CD14-positive monocyte (primary cell): ENCODE data around the gene OAT. TPM values are rescaled to one million over a fixed set of nuclear protein-coding genes. Genes with fewer than 3 reads are reported as not detected.
A peak's percentile ranks its signal among the peaks of the same experiment; 100 is the strongest.

Experiments used
- DNase-seq, 3 donors: peaks; one replicate each; pipeline ENCODE4 v3.0.0-alpha.2; 2011 to 2022
- H2AFZ ChIP-seq: 2 replicates; pipeline ENCODE4 v1.6.0; 2012; ENCODE audit warnings: mild to moderate bottlenecking, low read depth, low read length, inconsistent platforms; ENCODE audit not compliant: insufficient read depth, poor library complexity, severe bottlenecking
- H3K27ac ChIP-seq, 2 donors: 1 replicate in 1 of 2; 2 replicates in 1 of 2; pipeline ENCODE4 v1.5.1; 2012 to 2013; ENCODE audit warnings: low read length in 2 of 2, control low read depth in 1 of 2, inconsistent platforms in 1 of 2, low read depth in 1 of 2, mild to moderate bottlenecking in 1 of 2
- H3K27me3 ChIP-seq, 2 donors: one replicate each; pipeline versions ENCODE4 v1.6.0 to v1.6.1; 2011 to 2013; ENCODE audit warnings: low read length in 2 of 2; ENCODE audit not compliant: control insufficient read depth in 2 of 2, insufficient read depth in 2 of 2
- H3K36me3 ChIP-seq, 2 donors: replicated peaks in 1 of 2; 1 replicate in 1 of 2; 2 replicates in 1 of 2; pipeline versions ENCODE4 v1.5.1 to v1.6.1; 2012 to 2013; ENCODE audit warnings: low read length in 2 of 2, control low read depth in 1 of 2, inconsistent platforms in 1 of 2, mild to moderate bottlenecking in 1 of 2; ENCODE audit not compliant: insufficient read depth in 2 of 2, control insufficient read depth in 1 of 2
- H3K4me1 ChIP-seq, 2 donors: 1 replicate in 1 of 2; 2 replicates in 1 of 2; pipeline versions ENCODE4 v1.5.1 to v1.6.1; 2012 to 2013; ENCODE audit warnings: low read length in 2 of 2, control low read depth in 1 of 2, inconsistent platforms in 1 of 2, mild to moderate bottlenecking in 1 of 2, moderate library complexity in 1 of 2; ENCODE audit not compliant: insufficient read depth in 2 of 2, control insufficient read depth in 1 of 2
- H3K4me2 ChIP-seq: replicated peaks from 2 replicates; pipeline ENCODE3; 2012; ENCODE audit warnings: low read length, moderate library complexity, mild to moderate bottlenecking; ENCODE audit not compliant: poor library complexity, severe bottlenecking; ENCODE audit errors: extremely low read depth
- H3K4me3 ChIP-seq, 3 experiments: fragments of 200-600 bp in 1 of 3; sonication (generic) in 1 of 3; replicated peaks in 1 of 3; 1 replicate in 2 of 3; 2 replicates in 1 of 3; pipeline ENCODE4 v1.5.1; 2011 to 2013; ENCODE audit warnings: low read length in 3 of 3, mild to moderate bottlenecking in 3 of 3, control low read depth in 2 of 3, low read depth in 2 of 3, inconsistent platforms in 1 of 3, moderate library complexity in 1 of 3
- H3K79me2 ChIP-seq: 2 replicates; pipeline ENCODE4 v1.6.0; 2012; ENCODE audit warnings: mild to moderate bottlenecking, control low read depth, inconsistent platforms, low read length, moderate library complexity; ENCODE audit not compliant: insufficient read depth
- H3K9ac ChIP-seq: 2 replicates; pipeline ENCODE4 v1.6.0; 2017; ENCODE audit warnings: low read length, mild to moderate bottlenecking; ENCODE audit not compliant: insufficient read depth, poor library complexity, severe bottlenecking
- H3K9me3 ChIP-seq, 2 donors: replicated peaks in 1 of 2; 1 replicate in 1 of 2; 2 replicates in 1 of 2; pipeline versions ENCODE4 v1.5.1 to v1.6.1; 2012 to 2013; ENCODE audit warnings: low read length in 2 of 2, control low read depth in 1 of 2; ENCODE audit not compliant: control insufficient read depth in 1 of 2, insufficient read depth in 1 of 2
- H4K20me1 ChIP-seq: 2 replicates; pipeline ENCODE4 v1.6.0; 2012; ENCODE audit warnings: mild to moderate bottlenecking, low read length, control low read depth, moderate library complexity; ENCODE audit not compliant: insufficient read depth
- H3K27ac Mint-ChIP-seq, 7 donors: one replicate each; pipeline ENCODE4 v1.8.0; 2020; ENCODE audit warnings: mild to moderate bottlenecking in 7 of 7, mixed read lengths in 7 of 7, moderate library complexity in 6 of 7, inconsistent platforms in 2 of 7
- H3K27me3 Mint-ChIP-seq, 3 donors: one replicate each; pipeline ENCODE4 v1.8.0; 2021 to 2022; ENCODE audit warnings: low read depth in 3 of 3, mild to moderate bottlenecking in 3 of 3, mixed read lengths in 3 of 3, moderate library complexity in 3 of 3, inconsistent platforms in 1 of 3
- H3K36me3 Mint-ChIP-seq, 2 donors: one replicate each; pipeline ENCODE4 v1.8.0; 2020; ENCODE audit warnings: mixed read lengths in 2 of 2, inconsistent platforms in 1 of 2, mild to moderate bottlenecking in 1 of 2
- H3K4me1 Mint-ChIP-seq: one replicate; pipeline ENCODE4 v1.8.0; 2020; ENCODE audit warnings: mild to moderate bottlenecking, mixed read lengths
- H3K4me3 Mint-ChIP-seq, 2 donors: one replicate each; pipeline ENCODE4 v1.8.0; 2020; ENCODE audit warnings: mild to moderate bottlenecking in 2 of 2, mixed read lengths in 2 of 2, moderate library complexity in 1 of 2
- H3K9me3 Mint-ChIP-seq, 7 donors: one replicate each; pipeline ENCODE4 v1.8.0; 2020 to 2022; ENCODE audit warnings: mixed read lengths in 7 of 7, mild to moderate bottlenecking in 6 of 7, moderate library complexity in 6 of 7, inconsistent platforms in 2 of 7
- CTCF ChIP-seq: fragments of 200-600 bp; IDR thresholded peaks from one replicate; pipeline ENCODE4 v1.8.0; 2022; ENCODE audit warnings: antibody characterized with exemption, mild to moderate bottlenecking
- WGBS: methylation state at CpG from one replicate; pipeline ENCODE4 v1.1.5; 2013; ENCODE audit warnings: missing lambda C conversion rate; ENCODE audit not compliant: insufficient coverage; 5-methylcytosine and 5-hydroxymethylcytosine counted together
- intact Hi-C, 2 donors: fragments of 100-400 bp; cut with micrococcal nuclease; formaldehyde crosslinking; loops; one replicate each; pipeline versions ENCODE4 v1.15.0 to v1.15.1; 2023
- polyA plus RNA-seq, 3 donors: library from polyadenylated mRNA; depleted of rRNA in 1 of 3; unstranded in 2 of 3; stranded (reverse) in 1 of 3; fragments of 300-500 nt in 2 of 3; fragments of >200 nt in 1 of 3; fragmentation: Illumina TruSeq in 2 of 3; gene quantifications; 1 replicate in 2 of 3; 2 replicates in 1 of 3; pipeline ENCODE4 v1.2.3, GENCODE V29; 2012 to 2021

OAT gene
- polyA plus RNA-seq, 3 donors = 83.5 to 89.6 (median 87.3) TPM

- Histone ChIP-seq H2AFZ (no peak overlapping the region), H3K9me3 (no peaks in the 10 kb centered on the region), H3K4me2 (no peak overlapping the region), H3K27me3 (no peaks in the 10 kb centered on the region), H3K4me3 (no peak overlapping the region), H3K27ac (no peak overlapping the region), H3K9ac (no peak overlapping the region), H3K36me3 (no peaks in the 10 kb centered on the region), H3K79me2 (no peaks in the 10 kb centered on the region), H4K20me1 (no peaks in the 10 kb centered on the region), H3K4me1 (peaks cover 0 to 17% of the 10 kb centered on the region in 2 donors)
- no peak for TF ChIP-seq CTCF
- Mint-ChIP-seq H3K9me3 (peaks cover 0 to 3% (median under 1%) of the 10 kb centered on the region in 7 donors), H3K36me3 (peaks cover 0 to 5% of the 10 kb centered on the region in 2 donors), H3K4me1 (peaks cover 24% of the 10 kb centered on the region), H3K4me3 (no peak overlapping the region), H3K27me3 (peaks cover 17 to 26% (median 22%) of the 10 kb centered on the region in 3 donors), H3K27ac (peak overlapping the region in 1 of 7 donors; percentile 69)
- DNase-seq = no peak
- 81% methylated on average over 2 of the region's 5 CpGs for WGBS
- intact Hi-C loops = no loop called here
Measured at GRCh38 chr10:124366343-124366742, 52.4 kb downstream of the OAT start.

- no peak overlapping the region for H3K4me2 ChIP-seq
- no peaks in the 10 kb centered on the region for H3K27me3 ChIP-seq
- intact Hi-C loops = no loop called here
- H3K36me3 ChIP-seq = no peaks in the 10 kb centered on the region
- H4K20me1 ChIP-seq = no peaks in the 10 kb centered on the region
- no peak for DNase-seq
- Mint-ChIP-seq H3K36me3 (peaks cover under 1 to 2% of the 10 kb centered on the region in 2 donors), H3K27me3 (peaks cover 13 to 26% (median 17%) of the 10 kb centered on the region in 3 donors), H3K4me3 (no peak overlapping the region), H3K4me1 (peaks cover 7% of the 10 kb centered on the region), H3K9me3 (peaks cover 3 to 12% (median 7%) of the 10 kb centered on the region in 7 donors), H3K27ac (no peak overlapping the region)
- TF ChIP-seq CTCF = no peak
- H3K4me1 ChIP-seq = peaks cover 0 to under 1% of the 10 kb centered on the region in 2 donors
- no peak overlapping the region for H3K4me3 ChIP-seq
- no peaks in the 10 kb centered on the region for H3K79me2 ChIP-seq
- peaks cover 5 to 6% of the 10 kb centered on the region in 2 donors for H3K9me3 ChIP-seq
- H3K27ac ChIP-seq = no peak overlapping the region
- H3K9ac ChIP-seq = no peak overlapping the region
- WGBS = 97% methylated on average over 5 of the region's 5 CpGs
- H2AFZ ChIP-seq = no peak overlapping the region
Measured at GRCh38 chr10:124364674-124365073, 54.0 kb downstream of the OAT start.
